SK-N-MC (cell line): ENCODE measurements around the gene REG1A.

ENCODE experiments used
- DNase-seq: peaks from one replicate; pipeline ENCODE4 v3.0.0-alpha.2; 2011; ENCODE audit warnings: low read depth, low spot score
- H3K27ac ChIP-seq: fragments of 200-600 bp; sonication (generic); 2 replicates; pipeline ENCODE4 v1.5.1; 2016; ENCODE audit warnings: mixed run types
- H3K36me3 ChIP-seq: fragments of 200-600 bp; sonication (generic); 2 replicates; pipeline ENCODE4 v1.6.1; 2017; ENCODE audit warnings: antibody characterized with exemption, low read length, mixed read lengths; ENCODE audit not compliant: insufficient read depth
- H3K4me3 ChIP-seq: fragments of 200-600 bp; sonication (generic); 2 replicates; pipeline ENCODE4 v1.5.1; 2016
- H3K9ac ChIP-seq: fragments of 200-600 bp; sonication (generic); 2 replicates; pipeline ENCODE4 v1.8.0; 2017; ENCODE audit warnings: mixed run types, mixed read lengths; ENCODE audit not compliant: insufficient read length
- H3K9me3 ChIP-seq: fragments of 200-600 bp; sonication (generic); 2 replicates; pipeline ENCODE4 v1.6.1; 2017; ENCODE audit warnings: low read depth, mild to moderate bottlenecking, antibody characterized with exemption, low read length, moderate library complexity, mixed read lengths
- EZH2 ChIP-seq: fragments of 200-600 bp; sonication (generic); IDR thresholded peaks from one replicate; pipeline ENCODE4 v1.6.1; 2017; ENCODE audit warnings: antibody characterized with exemption
- FOXP2 ChIP-seq: optimal IDR thresholded peaks from 2 replicates; pipeline ENCODE3; 2011; ENCODE audit warnings: mild to moderate bottlenecking, moderate library complexity; ENCODE audit not compliant: insufficient read depth; ENCODE audit errors: extremely low read length, control extremely low read depth
- POLR2AphosphoS5 ChIP-seq: IDR thresholded peaks from 2 replicates; pipeline ENCODE4 v1.6.1; 2012; ENCODE audit warnings: mild to moderate bottlenecking, low read depth, low read length, borderline replicate concordance

Gene REG1A

GRCh38 chr2:79120194-79120713 is at the start of gene REG1A:
TSS of gene REG1A (plus strand) at chr2:79120488. CDS start at chr2:79120862, 374 bp downstream.
- TF ChIP-seq EZH2 (no peak), POLR2AphosphoS5 (no peak), FOXP2 (no peak)
- no peaks in the 10 kb centered on the region for H3K9me3 ChIP-seq
- no peak within 1 kb of the TSS for H3K9ac ChIP-seq
- no peaks in the 10 kb centered on the region for H3K36me3 ChIP-seq
- H3K4me3 ChIP-seq, result no peak within 1 kb of the TSS
- DNase-seq, result no peak
- H3K27ac ChIP-seq, result no peak within 1 kb of the TSS

- Histone ChIP-seq H3K4me3 (no peak overlapping the region), H3K9me3 (no peaks in the 10 kb centered on the region), H3K9ac (no peak overlapping the region), H3K36me3 (no peaks in the 10 kb centered on the region), H3K27ac (no peak overlapping the region)
- no peak for TF ChIP-seq EZH2
- TF ChIP-seq POLR2AphosphoS5, result no peak
- TF ChIP-seq FOXP2, result no peak
- DNase-seq, result no peak
These were observed 49.2 kb upstream of the REG1A start for GRCh38 chr2:79071078-79071477.

- no peaks in the 10 kb centered on the region for H3K9me3 ChIP-seq
- H3K9ac ChIP-seq, result no peak overlapping the region
- no peaks in the 10 kb centered on the region for H3K36me3 ChIP-seq
- H3K27ac ChIP-seq, result no peak overlapping the region
- DNase-seq, result no peak
- TF ChIP-seq POLR2AphosphoS5 (no peak), FOXP2 (no peak), EZH2 (no peak)
- no peak overlapping the region for H3K4me3 ChIP-seq
These were observed 37.3 kb upstream of the REG1A start for GRCh38 chr2:79082987-79083386.

- DNase-seq, result no peak
- Histone ChIP-seq H3K4me3 (no peak overlapping the region), H3K27ac (no peak overlapping the region), H3K9me3 (no peaks in the 10 kb centered on the region), H3K36me3 (no peaks in the 10 kb centered on the region), H3K9ac (no peak overlapping the region)
- no peak for TF ChIP-seq EZH2
- TF ChIP-seq POLR2AphosphoS5, result no peak
- TF ChIP-seq FOXP2, result no peak
These were observed 36.6 kb upstream of the REG1A start for GRCh38 chr2:79083597-79084251.

GRCh38 chr2:79084495-79085135 is 35.7 kb upstream of the REG1A start:
- H3K9ac ChIP-seq, result no peak overlapping the region
- H3K4me3 ChIP-seq, result no peak overlapping the region
- H3K27ac ChIP-seq, result no peak overlapping the region
- TF ChIP-seq EZH2 (no peak), FOXP2 (no peak), POLR2AphosphoS5 (no peak)
- no peaks in the 10 kb centered on the region for H3K9me3 ChIP-seq
- no peak for DNase-seq
- H3K36me3 ChIP-seq, result no peaks in the 10 kb centered on the region

- no peak for TF ChIP-seq EZH2
- TF ChIP-seq POLR2AphosphoS5, result no peak
- TF ChIP-seq FOXP2, result no peak
- no peak for DNase-seq
- Histone ChIP-seq H3K9me3 (no peaks in the 10 kb centered on the region), H3K4me3 (no peak overlapping the region), H3K9ac (no peak overlapping the region), H3K36me3 (no peaks in the 10 kb centered on the region), H3K27ac (no peak overlapping the region)
These were observed 34.9 kb upstream of the REG1A start for GRCh38 chr2:79085382-79085781.

GRCh38 chr2:79086255-79086654 is 34.0 kb upstream of the REG1A start:
- Histone ChIP-seq H3K9me3 (no peaks in the 10 kb centered on the region), H3K36me3 (no peaks in the 10 kb centered on the region), H3K9ac (no peak overlapping the region), H3K4me3 (no peak overlapping the region), H3K27ac (no peak overlapping the region)
- TF ChIP-seq FOXP2, result no peak
- no peak for TF ChIP-seq EZH2
- no peak for TF ChIP-seq POLR2AphosphoS5
- DNase-seq, result no peak

GRCh38 chr2:79087785-79088364 is 32.4 kb upstream of the REG1A start, which contains the start of gene REG1B:
TSS of gene REG1B (minus strand) at chr2:79087993. CDS start at chr2:79087612, 381 bp downstream.
- Histone ChIP-seq H3K36me3 (no peaks in the 10 kb centered on the region), H3K9me3 (no peaks in the 10 kb centered on the region), H3K4me3 (no peak within 1 kb of the TSS), H3K27ac (no peak within 1 kb of the TSS), H3K9ac (no peak within 1 kb of the TSS)
- TF ChIP-seq FOXP2 (no peak), POLR2AphosphoS5 (no peak), EZH2 (no peak)
- no peak for DNase-seq

- Histone ChIP-seq H3K4me3 (no peak overlapping the region), H3K27ac (no peak overlapping the region), H3K36me3 (no peaks in the 10 kb centered on the region), H3K9ac (no peak overlapping the region), H3K9me3 (no peaks in the 10 kb centered on the region)
- no peak for DNase-seq
- TF ChIP-seq POLR2AphosphoS5 (no peak), FOXP2 (no peak), EZH2 (no peak)
These were observed 29.6 kb upstream of the REG1A start for GRCh38 chr2:79090693-79091092.
